ENCODE measurements around the gene RSBN1L.

Gene RSBN1L

DNA sequence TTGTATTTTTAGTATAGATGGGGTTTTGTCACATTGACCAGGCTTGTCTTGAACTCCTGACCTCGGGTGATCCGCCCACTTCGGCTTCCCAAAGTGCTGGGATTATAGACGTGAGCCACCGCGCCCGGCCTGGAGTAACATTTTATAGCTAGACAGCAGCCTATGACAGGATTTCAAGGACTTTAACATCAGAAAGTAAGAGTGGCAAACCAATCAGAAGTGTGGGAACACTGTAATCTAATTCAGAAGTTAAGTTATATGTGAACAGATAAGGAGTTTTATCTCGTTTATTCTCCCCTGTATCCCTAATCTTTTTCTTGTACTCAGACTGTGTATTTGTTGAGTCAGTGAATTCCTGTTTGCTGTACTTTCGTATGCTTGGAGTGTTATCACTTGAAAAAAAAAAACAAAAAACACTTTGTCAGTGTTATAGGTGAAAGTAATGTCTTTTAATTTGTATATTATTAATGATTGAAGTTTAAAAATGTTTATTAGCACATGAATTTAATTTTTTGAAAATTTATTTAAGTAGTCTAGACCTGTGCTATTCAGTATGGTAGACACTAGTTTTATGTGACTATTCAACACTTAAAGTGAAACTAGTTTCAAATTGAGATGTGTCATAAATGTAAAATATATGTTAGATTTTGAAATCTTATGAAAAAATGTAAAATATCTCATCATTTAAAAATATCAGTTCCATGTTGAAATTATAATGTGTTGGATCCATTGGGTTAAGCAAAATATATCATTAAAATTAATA is 38.6 kb downstream of the RSBN1L start:
- FAIRE-seq, result peak; percentile 80

DNA sequence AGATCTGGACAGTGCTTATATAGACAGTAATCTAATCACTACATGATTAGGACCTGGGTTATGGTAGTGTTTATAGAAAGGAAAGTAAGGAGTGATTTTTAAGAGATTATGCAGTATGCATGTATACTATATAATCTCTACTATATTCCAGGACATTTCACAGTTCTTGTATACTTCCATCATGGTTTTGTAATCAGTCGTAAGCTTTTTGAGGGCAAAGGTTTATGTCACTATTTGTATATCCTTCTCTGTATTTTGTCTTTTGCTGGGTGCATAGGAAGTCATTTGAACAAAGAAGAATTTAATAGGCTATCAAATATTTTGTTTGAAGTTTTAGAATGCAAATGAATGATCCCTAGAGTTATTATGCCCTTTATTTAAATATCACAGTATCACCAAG is 39.2 kb downstream of the RSBN1L start:
- FAIRE-seq, result no peak

DNA sequence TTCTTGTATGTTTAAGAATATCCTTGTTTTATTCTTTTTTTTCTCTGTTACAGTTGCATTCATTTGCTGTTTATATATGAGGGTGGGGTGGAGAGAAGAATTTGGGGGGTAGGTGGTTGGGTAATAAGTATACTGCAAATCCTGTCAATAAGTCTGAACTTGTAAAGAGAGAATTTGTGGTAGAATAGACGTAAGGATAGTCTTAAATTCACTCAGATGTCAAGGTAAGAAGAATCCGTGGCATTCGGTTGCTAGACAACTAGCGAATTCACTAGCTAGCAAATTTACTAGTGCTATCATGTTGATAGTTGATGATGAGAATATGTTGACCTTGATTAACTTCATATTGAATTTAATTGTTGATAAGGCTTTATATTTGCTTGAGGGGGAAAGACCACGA is 40.7 kb downstream of the RSBN1L start:
- no peak for FAIRE-seq

- no peak for FAIRE-seq
These were observed 42.1 kb downstream of the RSBN1L start for GRCh38 chr7:77738382-77738781.

DNA sequence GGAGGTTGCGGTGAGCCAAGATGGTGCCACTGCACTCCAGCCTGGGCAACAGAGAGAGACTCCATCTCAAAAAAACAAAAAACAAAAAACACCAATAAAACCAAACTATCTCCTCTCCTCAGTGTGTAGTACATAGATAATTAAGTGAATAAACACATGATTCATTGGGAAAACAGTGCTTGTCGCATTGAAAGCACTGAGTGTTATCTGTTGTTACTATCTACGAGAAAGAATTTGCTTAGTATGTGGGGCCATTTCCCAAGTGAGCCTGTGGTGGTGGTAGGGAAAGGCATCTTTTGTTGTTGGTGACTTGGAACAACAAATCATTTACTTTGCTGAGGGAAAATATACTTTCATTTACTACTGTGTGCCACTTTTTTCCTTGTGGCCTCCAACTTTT is 42.6 kb downstream of the RSBN1L start:
- FAIRE-seq, result no peak

DNA sequence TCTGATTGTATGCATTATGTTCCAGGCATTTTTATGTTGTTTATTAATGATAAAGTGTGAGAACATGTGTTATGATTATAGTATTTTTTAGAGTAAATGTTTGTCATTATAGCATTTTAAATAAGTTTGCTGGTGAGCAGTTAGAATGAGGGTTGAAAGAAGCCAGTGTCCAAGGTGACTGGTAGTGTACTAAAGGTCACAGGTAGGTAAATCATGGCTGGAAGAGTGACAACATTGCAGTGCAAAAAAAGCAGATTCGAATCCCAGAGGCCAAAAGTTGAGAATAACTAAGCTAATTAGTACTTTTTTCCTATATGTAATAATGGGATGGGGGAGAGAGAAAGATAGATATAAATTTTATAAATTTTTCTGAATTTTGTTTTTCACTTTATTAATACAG is 44.0 kb downstream of the RSBN1L start:
- no peak for FAIRE-seq

- FAIRE-seq, result no peak
These were observed 47.3 kb downstream of the RSBN1L start for GRCh38 chr7:77743518-77743917.

DNA sequence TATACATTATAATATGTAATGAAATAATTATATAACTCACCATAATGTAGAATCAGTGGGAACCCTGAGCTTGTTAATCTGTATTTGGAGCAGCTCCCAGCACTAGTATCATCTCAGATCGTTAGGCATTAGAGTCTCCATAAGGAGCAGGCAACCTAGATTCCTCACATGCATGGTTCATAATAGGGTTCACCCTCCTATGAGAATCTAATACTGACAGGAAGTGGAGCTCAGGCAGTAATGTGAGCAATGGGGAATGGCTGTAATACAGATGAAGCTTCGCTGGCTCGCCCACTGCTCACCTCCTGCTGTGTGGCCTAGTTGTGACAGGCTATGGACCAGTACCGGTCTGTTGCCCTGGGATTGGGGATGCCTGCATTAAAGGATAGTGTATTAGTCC is 49.5 kb downstream of the RSBN1L start:
- no peak for FAIRE-seq

- FAIRE-seq, result no peak
These were observed 50.0 kb downstream of the RSBN1L start for GRCh38 chr7:77746164-77746823.

- FAIRE-seq, result no peak
These were observed 50.5 kb downstream of the RSBN1L start for GRCh38 chr7:77746824-77747165.

- FAIRE-seq, result no peak
These were observed 50.9 kb downstream of the RSBN1L start for GRCh38 chr7:77747178-77747577.

GRCh38 chr7:77747718-77748117 is 51.5 kb downstream of the RSBN1L start:
- FAIRE-seq, result no peak

DNA sequence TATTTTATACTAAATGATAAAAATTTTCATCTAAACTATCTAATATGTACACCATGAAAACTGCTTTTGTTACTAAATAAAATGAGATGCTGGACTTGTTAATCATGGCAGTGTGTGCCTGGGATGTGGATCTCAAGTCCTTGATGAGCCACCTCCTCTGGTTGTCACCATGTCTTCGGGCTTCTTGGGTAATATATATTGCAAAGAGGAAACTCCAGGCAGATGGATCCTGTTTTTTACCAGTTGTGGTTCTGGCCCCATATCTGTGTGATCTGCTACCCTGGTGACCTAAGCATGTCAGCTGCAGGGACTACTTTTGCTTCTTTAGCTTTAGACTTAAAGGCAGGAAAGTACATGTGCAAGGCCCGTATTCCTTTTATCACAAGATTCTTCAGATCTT is 55.8 kb downstream of the RSBN1L start:
- no peak for FAIRE-seq

DNA sequence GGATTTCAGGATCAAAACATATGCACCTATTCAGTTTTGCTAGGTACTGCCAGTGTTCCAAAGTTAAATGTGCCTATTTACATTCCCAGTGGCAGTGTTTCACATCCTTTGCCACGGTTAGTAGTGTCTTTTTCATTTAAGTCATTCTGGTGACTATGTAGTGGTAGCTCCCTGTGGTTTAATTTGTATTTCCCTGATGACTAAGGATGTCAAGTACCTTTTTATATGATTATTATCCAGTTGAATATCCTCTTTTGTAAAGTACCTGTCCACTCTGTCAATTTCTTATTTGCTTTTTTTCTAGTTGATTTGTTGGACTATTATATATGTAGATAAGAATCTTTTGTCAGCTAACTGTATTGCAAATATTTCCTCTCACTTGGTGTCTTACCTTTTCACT is 56.9 kb downstream of the RSBN1L start:
- no peak for FAIRE-seq

DNA sequence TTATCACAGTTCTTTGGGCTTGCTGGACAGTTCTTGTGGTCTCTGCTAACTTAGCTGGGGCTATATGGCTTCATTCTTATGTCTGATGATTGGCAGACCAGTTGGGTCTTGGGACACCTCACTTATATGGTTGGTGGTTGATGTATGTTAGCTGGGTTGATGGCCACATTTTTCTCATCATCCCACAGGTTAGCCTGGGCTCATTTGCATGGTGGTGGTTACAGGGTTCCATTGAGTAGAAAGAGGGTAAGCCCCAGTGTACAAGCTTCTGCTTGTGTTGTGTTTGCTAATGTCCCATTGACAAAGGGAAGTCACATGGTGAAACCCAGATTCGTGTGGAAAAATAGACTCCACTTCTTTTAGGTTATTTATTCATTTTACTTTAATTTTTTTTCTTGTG is 61.3 kb downstream of the RSBN1L start:
- no peak for FAIRE-seq

DNA sequence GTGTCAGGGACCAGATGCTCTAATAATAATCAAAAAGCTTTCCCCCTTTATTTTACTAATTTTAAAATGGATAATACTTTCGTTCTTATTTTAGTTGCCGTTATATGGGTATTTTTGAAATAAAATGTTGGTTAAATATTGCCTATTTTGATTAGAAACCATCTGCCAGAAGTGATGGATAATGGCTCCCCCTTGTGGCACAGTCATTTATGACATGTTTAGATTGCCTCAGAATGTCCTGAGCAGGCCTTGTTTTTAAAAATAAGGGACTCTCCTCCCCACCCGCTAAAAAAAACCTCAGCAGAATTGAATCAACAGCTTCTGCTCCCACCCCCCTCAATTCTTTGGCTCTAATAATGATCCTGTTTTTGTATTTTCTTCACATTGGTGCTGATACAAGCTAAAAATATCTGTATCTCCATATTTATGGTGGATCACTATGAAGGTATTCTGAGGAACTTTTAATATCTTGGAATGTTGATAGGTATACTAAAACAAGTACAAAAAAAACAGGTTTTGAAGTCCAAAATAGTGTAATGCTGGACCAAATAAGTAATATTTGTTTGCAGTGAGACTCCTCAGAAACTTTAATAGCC is 63.1 kb downstream of the RSBN1L start:
- FAIRE-seq, result peak; percentile 98

- no peak for FAIRE-seq
These were observed 64.7 kb downstream of the RSBN1L start for GRCh38 chr7:77760809-77761453.

GRCh38 chr7:77765481-77765880 is 69.2 kb downstream of the RSBN1L start:
- no peak for FAIRE-seq

- no peak for FAIRE-seq
These were observed 69.9 kb downstream of the RSBN1L start for GRCh38 chr7:77765906-77766800.

DNA sequence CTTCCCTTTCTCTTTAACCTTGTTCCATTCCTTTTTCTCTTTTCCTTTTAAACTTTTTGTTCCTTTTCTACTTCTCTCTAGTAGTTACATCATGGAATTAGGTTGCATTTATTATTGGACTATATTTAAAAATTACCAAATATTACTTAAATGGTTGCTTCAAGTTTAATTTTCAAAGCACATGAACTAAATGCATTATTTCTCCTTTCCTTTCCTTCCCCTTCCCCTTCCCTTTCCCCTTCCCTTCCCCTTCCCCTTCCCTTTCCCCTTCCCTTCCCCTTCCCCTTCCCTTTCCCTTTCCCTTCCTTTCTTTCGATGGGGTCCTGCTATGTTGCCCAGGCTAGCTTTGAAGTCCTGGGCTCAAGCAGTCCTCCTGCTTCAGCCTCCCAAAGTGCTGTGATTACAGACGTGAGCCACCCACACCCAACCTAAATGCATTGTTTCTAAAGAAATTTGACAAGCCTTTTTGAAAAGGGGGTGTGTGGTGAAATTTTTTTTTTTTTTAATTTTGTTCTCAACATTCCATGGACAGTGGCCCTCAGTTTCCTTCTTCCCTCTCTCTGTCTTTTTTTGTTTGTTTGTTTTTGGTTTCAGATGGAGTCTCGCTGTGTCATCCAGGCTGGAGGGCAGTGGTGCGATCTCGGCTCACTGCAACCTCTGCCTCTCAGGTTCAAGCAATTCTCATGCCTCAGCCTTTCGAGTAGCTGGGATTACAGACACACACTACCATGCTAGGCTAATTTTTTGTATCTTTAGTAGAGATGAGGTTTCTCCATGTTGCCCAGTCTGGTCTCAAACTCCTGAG is 70.7 kb downstream of the RSBN1L start:
- no peak for FAIRE-seq

- no peak for FAIRE-seq
These were observed 74.1 kb downstream of the RSBN1L start for GRCh38 chr7:77770316-77770715.

GRCh38 chr7:77771901-77772300 is 75.6 kb downstream of the RSBN1L start:
- no peak for FAIRE-seq
